ENCODE data around the gene LRRC71.

Gene LRRC71

GRCh38 chr1:156949127-156949526, 28.7 kb downstream of the LRRC71 start:
- no peak overlapping the region for H3K27ac ChIP-seq
- TF ChIP-seq ZFX (IDR thresholded peaks at IDR 0.05; ENCODE audit: borderline replicate concordance) (no peak), CTCF (IDR thresholded peaks at IDR 0.05) (no peak)

GRCh38 chr1:156951371-156951770, 30.9 kb downstream of the LRRC71 start:
- TF ChIP-seq ZFX (IDR thresholded peaks at IDR 0.05; ENCODE audit: borderline replicate concordance) (no peak), CTCF (IDR thresholded peaks at IDR 0.05) (no peak)
- no peak overlapping the region for H3K27ac ChIP-seq

- no peak for TF ChIP-seq CTCF (IDR thresholded peaks at IDR 0.05)
- TF ChIP-seq ZFX (IDR thresholded peaks at IDR 0.05; ENCODE audit: borderline replicate concordance), result no peak
- no peak overlapping the region for H3K27ac ChIP-seq
Observed at GRCh38 chr1:156953571-156953970, 33.1 kb downstream of the LRRC71 start.

- H3K27ac ChIP-seq, result no peak overlapping the region
- TF ChIP-seq CTCF (IDR thresholded peaks at IDR 0.05) (no peak), ZFX (IDR thresholded peaks at IDR 0.05; ENCODE audit: borderline replicate concordance) (no peak)
Observed at GRCh38 chr1:156956333-156956732, 35.9 kb downstream of the LRRC71 start.

GRCh38 chr1:156957634-156958033, 37.2 kb downstream of the LRRC71 start:
- TF ChIP-seq ZFX (IDR thresholded peaks at IDR 0.05; ENCODE audit: borderline replicate concordance) (no peak), CTCF (IDR thresholded peaks at IDR 0.05) (no peak)
- no peak overlapping the region for H3K27ac ChIP-seq

- H3K27ac ChIP-seq, result no peak overlapping the region
- TF ChIP-seq CTCF (IDR thresholded peaks at IDR 0.05) (no peak), ZFX (IDR thresholded peaks at IDR 0.05; ENCODE audit: borderline replicate concordance) (no peak)
Observed at GRCh38 chr1:156958247-156958714, 37.8 kb downstream of the LRRC71 start.

GRCh38 chr1:156959414-156959813, 39.0 kb downstream of the LRRC71 start:
- H3K27ac ChIP-seq, result no peak overlapping the region
- no peak for TF ChIP-seq ZFX (IDR thresholded peaks at IDR 0.05; ENCODE audit: borderline replicate concordance)
- TF ChIP-seq CTCF (IDR thresholded peaks at IDR 0.05), result no peak

All from 22Rv1 (cell line).